ENCODE data around the gene JARID2. TPM values are rescaled to one million over a fixed set of nuclear protein-coding genes. Genes with fewer than 3 reads are reported as not detected.

The JARID2 gene
- total RNA-seq, 1 experiment from 2014 or later: 6.0 TPM

DNA sequence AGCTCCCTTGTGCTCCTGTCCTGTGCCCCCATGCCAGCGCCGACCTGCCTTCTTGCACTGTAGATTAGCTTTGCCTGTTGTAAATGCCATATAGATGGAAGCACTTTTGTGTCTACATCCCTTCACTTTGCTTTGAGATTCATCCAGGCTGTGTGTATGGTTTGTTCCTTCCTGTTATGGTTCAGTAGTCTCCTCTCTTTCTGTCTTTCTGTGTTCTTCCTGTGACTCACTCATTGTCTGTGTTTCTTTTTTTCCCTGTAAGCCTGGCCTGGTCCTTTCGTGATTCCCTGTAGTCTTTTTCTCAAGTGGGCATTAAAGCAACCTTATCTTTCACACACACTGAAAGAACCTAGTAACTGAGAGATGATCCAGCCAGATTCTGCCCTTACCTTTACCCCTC is 66.6 kb downstream of the JARID2 start:
- no peak for ATAC-seq
- no TSS peak for BruUV-seq (replicated peaks)
- Histone ChIP-seq H3K27me3 (ENCODE audit: control insufficient read depth, insufficient read depth, low read length) (no peaks in the 10 kb centered on the region), H3K4me1 (ENCODE audit: control insufficient read depth, insufficient read depth, low read length) (no peaks in the 10 kb centered on the region), H3K4me3 (ENCODE audit: low read depth in 2 of 2, low read length in 2 of 2) (no peak overlapping the region), H3K36me3 (ENCODE audit: control insufficient read depth, insufficient read depth, low read length) (no peaks in the 10 kb centered on the region), H3K9me3 (ENCODE audit: control insufficient read depth, insufficient read depth, low read depth, low read length) (no peaks in the 10 kb centered on the region), H3K27ac (ENCODE audit: low read length) (no peak overlapping the region)
- POLR2A ChIA-PET: no interaction called here
- CTCF ChIA-PET: no interaction called here
- in situ Hi-C loops (cut with HindIII; ENCODE audit: low pct_unique_long_range_greater_than_20kb, low sequenced_read_pairs) (no loop called here), intact Hi-C loops (cut with micrococcal nuclease; ENCODE audit: unreplicated experiment) (no loop called here)
- no peak for DNase-seq (ENCODE audit: low read depth, low spot score)
- TF ChIP-seq, protein P1, sequence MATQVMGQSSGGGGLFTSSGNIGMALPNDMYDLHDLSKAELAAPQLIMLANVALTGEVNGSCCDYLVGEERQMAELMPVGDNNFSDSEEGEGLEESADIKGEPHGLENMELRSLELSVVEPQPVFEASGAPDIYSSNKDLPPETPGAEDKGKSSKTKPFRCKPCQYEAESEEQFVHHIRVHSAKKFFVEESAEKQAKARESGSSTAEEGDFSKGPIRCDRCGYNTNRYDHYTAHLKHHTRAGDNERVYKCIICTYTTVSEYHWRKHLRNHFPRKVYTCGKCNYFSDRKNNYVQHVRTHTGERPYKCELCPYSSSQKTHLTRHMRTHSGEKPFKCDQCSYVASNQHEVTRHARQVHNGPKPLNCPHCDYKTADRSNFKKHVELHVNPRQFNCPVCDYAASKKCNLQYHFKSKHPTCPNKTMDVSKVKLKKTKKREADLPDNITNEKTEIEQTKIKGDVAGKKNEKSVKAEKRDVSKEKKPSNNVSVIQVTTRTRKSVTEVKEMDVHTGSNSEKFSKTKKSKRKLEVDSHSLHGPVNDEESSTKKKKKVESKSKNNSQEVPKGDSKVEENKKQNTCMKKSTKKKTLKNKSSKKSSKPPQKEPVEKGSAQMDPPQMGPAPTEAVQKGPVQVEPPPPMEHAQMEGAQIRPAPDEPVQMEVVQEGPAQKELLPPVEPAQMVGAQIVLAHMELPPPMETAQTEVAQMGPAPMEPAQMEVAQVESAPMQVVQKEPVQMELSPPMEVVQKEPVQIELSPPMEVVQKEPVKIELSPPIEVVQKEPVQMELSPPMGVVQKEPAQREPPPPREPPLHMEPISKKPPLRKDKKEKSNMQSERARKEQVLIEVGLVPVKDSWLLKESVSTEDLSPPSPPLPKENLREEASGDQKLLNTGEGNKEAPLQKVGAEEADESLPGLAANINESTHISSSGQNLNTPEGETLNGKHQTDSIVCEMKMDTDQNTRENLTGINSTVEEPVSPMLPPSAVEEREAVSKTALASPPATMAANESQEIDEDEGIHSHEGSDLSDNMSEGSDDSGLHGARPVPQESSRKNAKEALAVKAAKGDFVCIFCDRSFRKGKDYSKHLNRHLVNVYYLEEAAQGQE (IDR thresholded peaks at IDR 0.05; ENCODE audit: insufficient read depth in 1 of 2, low read depth in 2 of 2, low read length in 1 of 2): no peak
- TF ChIP-seq, protein P2, sequence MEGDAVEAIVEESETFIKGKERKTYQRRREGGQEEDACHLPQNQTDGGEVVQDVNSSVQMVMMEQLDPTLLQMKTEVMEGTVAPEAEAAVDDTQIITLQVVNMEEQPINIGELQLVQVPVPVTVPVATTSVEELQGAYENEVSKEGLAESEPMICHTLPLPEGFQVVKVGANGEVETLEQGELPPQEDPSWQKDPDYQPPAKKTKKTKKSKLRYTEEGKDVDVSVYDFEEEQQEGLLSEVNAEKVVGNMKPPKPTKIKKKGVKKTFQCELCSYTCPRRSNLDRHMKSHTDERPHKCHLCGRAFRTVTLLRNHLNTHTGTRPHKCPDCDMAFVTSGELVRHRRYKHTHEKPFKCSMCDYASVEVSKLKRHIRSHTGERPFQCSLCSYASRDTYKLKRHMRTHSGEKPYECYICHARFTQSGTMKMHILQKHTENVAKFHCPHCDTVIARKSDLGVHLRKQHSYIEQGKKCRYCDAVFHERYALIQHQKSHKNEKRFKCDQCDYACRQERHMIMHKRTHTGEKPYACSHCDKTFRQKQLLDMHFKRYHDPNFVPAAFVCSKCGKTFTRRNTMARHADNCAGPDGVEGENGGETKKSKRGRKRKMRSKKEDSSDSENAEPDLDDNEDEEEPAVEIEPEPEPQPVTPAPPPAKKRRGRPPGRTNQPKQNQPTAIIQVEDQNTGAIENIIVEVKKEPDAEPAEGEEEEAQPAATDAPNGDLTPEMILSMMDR (IDR thresholded peaks at IDR 0.05): no peak
- TF ChIP-seq TCF7L2 (IDR thresholded peaks at IDR 0.05; ENCODE audit: low read depth, low read length) (no peak), SIN3A (IDR thresholded peaks at IDR 0.05; ENCODE audit: borderline replicate concordance, insufficient read depth, low read depth, low read length) (no peak), POLR2AphosphoS5 (IDR thresholded peaks at IDR 0.05; ENCODE audit: low read depth, low read length) (no peak)

DNA sequence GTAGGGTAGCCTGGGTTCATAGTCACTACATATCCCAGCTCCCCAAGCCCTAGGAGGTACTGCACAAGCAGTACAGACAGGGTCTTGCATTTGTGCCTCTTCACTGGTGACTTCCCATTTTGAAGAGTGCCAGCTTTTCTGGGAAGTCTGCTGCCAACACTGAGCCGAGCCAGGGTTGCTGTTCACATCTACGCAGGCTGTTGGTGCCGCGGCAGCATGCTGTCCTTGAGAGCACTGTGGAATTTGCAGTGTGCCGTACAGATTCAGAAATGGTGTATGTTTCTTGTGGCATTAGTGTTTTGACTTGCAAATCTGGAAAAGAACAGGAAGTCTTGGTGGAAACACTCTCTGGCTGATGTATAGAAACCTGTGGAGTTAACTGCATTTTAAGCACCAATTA is 67.5 kb downstream of the JARID2 start:
- Histone ChIP-seq H3K36me3 (ENCODE audit: control insufficient read depth, insufficient read depth, low read length) (no peaks in the 10 kb centered on the region), H3K27me3 (ENCODE audit: control insufficient read depth, insufficient read depth, low read length) (no peaks in the 10 kb centered on the region), H3K27ac (ENCODE audit: low read length) (no peak overlapping the region), H3K9me3 (ENCODE audit: control insufficient read depth, insufficient read depth, low read depth, low read length) (no peaks in the 10 kb centered on the region), H3K4me3 (ENCODE audit: low read depth in 2 of 2, low read length in 2 of 2) (no peak overlapping the region), H3K4me1 (ENCODE audit: control insufficient read depth, insufficient read depth, low read length) (no peaks in the 10 kb centered on the region)
- DNase-seq (ENCODE audit: low read depth, low spot score) (no peak), ATAC-seq (no peak)
- in situ Hi-C loops (cut with HindIII; ENCODE audit: low pct_unique_long_range_greater_than_20kb, low sequenced_read_pairs) (no loop called here), intact Hi-C loops (cut with micrococcal nuclease; ENCODE audit: unreplicated experiment) (no loop called here)
- TF ChIP-seq, protein P2 (IDR thresholded peaks at IDR 0.05): no peak
- TF ChIP-seq POLR2AphosphoS5 (IDR thresholded peaks at IDR 0.05; ENCODE audit: low read depth, low read length) (no peak), TCF7L2 (IDR thresholded peaks at IDR 0.05; ENCODE audit: low read depth, low read length) (no peak)
- TF ChIP-seq, protein P1 (IDR thresholded peaks at IDR 0.05; ENCODE audit: insufficient read depth in 1 of 2, low read depth in 2 of 2, low read length in 1 of 2): no peak
- CTCF ChIA-PET: no interaction called here
- no TSS peak for BruUV-seq (replicated peaks)
- POLR2A ChIA-PET: no interaction called here
